ENCODE measurements around the gene SEC22A. TPM values are rescaled to one million over a fixed set of nuclear protein-coding genes. Genes with fewer than 3 reads are reported as not detected.

The SEC22A gene
- total and polyA plus RNA-seq, 2 of the 8 experiments (the other 6 are each of a cell fraction or from before 2014, with no cell fraction given) = 10.6 to 17.1 TPM

DNA sequence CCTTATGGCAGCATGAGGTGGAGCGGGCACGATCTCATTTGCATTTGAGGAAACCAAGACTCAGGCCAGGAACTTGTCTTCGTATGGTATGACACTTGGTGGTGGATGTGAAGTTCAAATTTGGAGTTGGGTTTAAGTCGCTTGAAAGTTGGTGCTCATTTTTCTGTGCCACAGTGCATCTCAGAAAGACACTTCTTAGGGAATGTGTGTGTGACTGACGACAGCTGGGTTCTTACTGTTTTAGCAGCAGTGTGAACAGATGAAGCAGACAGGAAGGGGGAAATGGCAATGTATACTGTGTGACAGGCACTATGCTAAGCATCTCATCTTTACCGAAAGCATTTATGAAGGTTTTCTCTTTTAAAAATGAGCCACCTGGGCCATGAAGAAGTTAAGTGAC lies 75.4 kb downstream of the SEC22A start:
- Histone ChIP-seq H4K91ac (replicated peaks; ENCODE audit: insufficient read length, low read length) (no peak overlapping the region), H3K9me3 (ENCODE audit: insufficient read depth in 2 of 2, low read depth in 1 of 2, low read length in 1 of 2) (no peaks in the 10 kb centered on the region), H2BK12ac (ENCODE audit: low read depth, low read length) (no peak overlapping the region), H4K5ac (ENCODE audit: insufficient read length, low read depth, low read length) (no peak overlapping the region), H2AK5ac (ENCODE audit: low read depth, low read length) (no peak overlapping the region), H2AFZ (ENCODE audit: low read length) (no peak overlapping the region), H3K79me2 (ENCODE audit: control insufficient read depth in 1 of 2, insufficient read depth in 2 of 2, low read length in 2 of 2) (no peaks in the 10 kb centered on the region), H3K4me3 (ENCODE audit: extremely low read depth in 1 of 4, insufficient read depth in 2 of 4, low read depth in 3 of 4, low read length in 4 of 4) (no peak overlapping the region), H3K27ac (ENCODE audit: low read depth, low read length) (no peak overlapping the region), H2BK20ac (ENCODE audit: low read length) (no peak overlapping the region), H3K23ac (ENCODE audit: insufficient read length) (no peak overlapping the region), H4K8ac (ENCODE audit: extremely low read depth, insufficient read depth, low read length) (no peak overlapping the region), H2BK120ac (replicated peaks; ENCODE audit: low read depth, low read length) (no peak overlapping the region), H2BK15ac (ENCODE audit: low read length) (no peak overlapping the region), H3K36me3 (ENCODE audit: control insufficient read depth in 2 of 4, insufficient read depth in 4 of 4, low read length in 3 of 4) (no peaks in the 10 kb centered on the region; a peak in 1 of 8 replicates), H3K14ac (ENCODE audit: insufficient read length) (no peak overlapping the region), H3K27me3 (replicated peaks in 1 of 4; ENCODE audit: control insufficient read depth in 3 of 4, extremely low read depth in 1 of 4, insufficient read depth in 3 of 4, low read length in 3 of 4) (no peaks in the 10 kb centered on the region), H2BK5ac (ENCODE audit: low read depth, low read length) (no peak overlapping the region), H3K79me1 (ENCODE audit: low read depth, low read length) (no peaks in the 10 kb centered on the region), H3K4me2 (ENCODE audit: insufficient read depth in 1 of 2, low read depth in 2 of 2, low read length in 2 of 2) (no peak overlapping the region), H3K56ac (replicated peaks; ENCODE audit: insufficient read length, low read depth, low read length) (no peak overlapping the region), H3K9ac (replicated peaks in 1 of 4; ENCODE audit: extremely low read depth in 1 of 4, low read depth in 3 of 4, low read length in 3 of 4) (no peak overlapping the region), H4K20me1 (replicated peaks in 1 of 2; ENCODE audit: control insufficient read depth in 1 of 2, insufficient read depth in 2 of 2, low read length in 2 of 2) (peaks cover 0 to 2% of the 10 kb centered on the region in 2 experiments), H3K23me2 (ENCODE audit: low read depth, low read length) (no peaks in the 10 kb centered on the region), H3K4me1 (replicated peaks in 1 of 4; ENCODE audit: control insufficient read depth in 3 of 4, insufficient read depth in 4 of 4, low read length in 3 of 4) (peaks cover 0 to 10% (median 6%) of the 10 kb centered on the region in 4 experiments; a peak in 4 of 7 replicates), H3K4ac (replicated peaks; ENCODE audit: insufficient read length, low read depth, low read length) (no peak overlapping the region), H3K18ac (ENCODE audit: extremely low read depth, low read length) (no peak overlapping the region)
- FAIRE-seq (no peak), DNase-seq (ENCODE audit: low read depth in 1 of 2, low spot score in 2 of 2) (no peak)
- WGBS, 2 experiments (ENCODE audit: extremely low coverage in 1 of 2, insufficient coverage in 1 of 2, insufficient read length in 1 of 2, insufficient replicate concordance in 2 of 2, low coverage in 1 of 2, low lambda C conversion rate in 2 of 2, missing lambda C conversion rate in 1 of 2) = 83% methylated on average over 6 of the region's 6 CpGs; no CpG with 5 or more reads in 1 of the 2 experiments
- CTCF ChIA-PET (ENCODE audit: partially characterized antibody) = interaction anchor here (0.7 to 1.3 kb wide), 3 partner anchors 9 to 50 kb away, joined by 3 read pairs; no protein-coding TSS in a partner anchor
- POLR2A ChIA-PET (ENCODE audit: partially characterized antibody) = no interaction called here
- TF ChIP-seq BCL11A (IDR thresholded peaks at IDR 0.05; ENCODE audit: low read depth in 2 of 2, low read length in 2 of 2) (no peak), ATF2 (IDR thresholded peaks at IDR 0.05; ENCODE audit: low read length) (no peak), RAD21 (IDR thresholded peaks at IDR 0.05 in 1 of 2, conservative IDR thresholded peaks at IDR 0.05 in 1 of 2; ENCODE audit: low read depth in 2 of 2, low read length in 2 of 2) (no peak), KDM1A (IDR thresholded peaks at IDR 0.05; ENCODE audit: borderline replicate concordance, low read length) (no peak), POLR2A (IDR thresholded peaks at IDR 0.05; ENCODE audit: control extremely low read depth in 1 of 2, low read depth in 2 of 2, low read length in 2 of 2) (no peak), SIX5 (IDR thresholded peaks at IDR 0.05; ENCODE audit: low read depth, low read length) (no peak), SAP30 (IDR thresholded peaks at IDR 0.05; ENCODE audit: insufficient read depth, insufficient replicate concordance, low read length) (no peak), TEAD4 (IDR thresholded peaks at IDR 0.05; ENCODE audit: low read depth, low read length) (no peak), JUND (IDR thresholded peaks at IDR 0.05; ENCODE audit: low read length) (no peak), YY1 (IDR thresholded peaks at IDR 0.05; ENCODE audit: low read depth, low read length) (no peak), EGR1 (IDR thresholded peaks at IDR 0.05; ENCODE audit: borderline replicate concordance, low read depth, low read length) (no peak), CHD2 (IDR thresholded peaks at IDR 0.05; ENCODE audit: low read length) (no peak), SP1 (IDR thresholded peaks at IDR 0.05; ENCODE audit: low read depth, low read length) (no peak), RBBP5 (IDR thresholded peaks at IDR 0.05; ENCODE audit: borderline replicate concordance, low read depth, low read length) (no peak)
